Esophagus squamous epithelium (tissue), 5 donors: ENCODE measurements around the gene ALDH1A3. TPM values are rescaled to one million over a fixed set of nuclear protein-coding genes. Genes with fewer than 3 reads are reported as not detected.

Source experiments
- DNase-seq: peaks from one replicate; lab custom pipeline; 2025; lab: John Stamatoyannopoulos, UW
- H3K27ac ChIP-seq, 4 donors: fragments of 200-600 bp; sonication (generic); one replicate each; pipeline ENCODE4 v1.5.1; 2016 to 2019; ENCODE audit warnings: mild to moderate bottlenecking in 1 of 4
- H3K27me3 ChIP-seq, 4 donors: fragments of 200-600 bp; sonication (generic); 1 replicate in 3 of 4; 2 replicates in 1 of 4; pipeline versions ENCODE4 v1.5.1 to v1.6.0; 2017 to 2021; ENCODE audit warnings: antibody characterized with exemption in 1 of 4
- H3K36me3 ChIP-seq, 3 donors: fragments of 200-600 bp; sonication (generic); one replicate each; pipeline ENCODE4 v1.5.1; 2016 to 2019
- H3K4me1 ChIP-seq, 3 donors: fragments of 200-600 bp; sonication (generic); one replicate each; pipeline ENCODE4 v1.5.1; 2017 to 2019
- H3K4me3 ChIP-seq, 4 donors: fragments of 200-600 bp; sonication (generic); 1 replicate in 3 of 4; 2 replicates in 1 of 4; pipeline ENCODE4 v1.5.1; 2016 to 2019; ENCODE audit warnings: mild to moderate bottlenecking in 2 of 4, moderate library complexity in 1 of 4
- H3K9me3 ChIP-seq, 3 donors: fragments of 200-600 bp; sonication (generic); one replicate each; pipeline ENCODE4 v1.5.1; 2016 to 2019
- POLR2A ChIP-seq, 4 donors: fragments of 450-650 bp; IDR thresholded peaks; one replicate each; pipeline ENCODE4 v1.6.1; 2017; ENCODE audit warnings: antibody characterized with exemption in 4 of 4, mild to moderate bottlenecking in 4 of 4, moderate library complexity in 3 of 4
- WGBS, 2 donors: methylation state at CpG; one replicate each; pipeline ENCODE4 v1.1.5; 2018; 5-methylcytosine and 5-hydroxymethylcytosine counted together
- intact Hi-C: fragments of 100-400 bp; cut with DNase I; formaldehyde crosslinking; loops from one replicate; pipeline ENCODE4 v1.15.0; 2022
- total RNA-seq, 4 donors: library from RNA; depleted of rRNA; stranded (reverse); fragments of >200 nt; gene quantifications; one replicate each; pipeline ENCODE4 v1.1.0, GENCODE V29; 2016
- TF ChIP-seq, protein P1 (sequence below), 6 experiments: fragments of 450-650 bp in 4 of 6; fragments of 200-600 bp in 2 of 6; sonication (generic) in 2 of 6; IDR thresholded peaks; one replicate each; pipeline ENCODE4 v1.5.1; 2016 to 2019; ENCODE audit warnings: antibody characterized with exemption in 6 of 6, mild to moderate bottlenecking in 4 of 6, moderate library complexity in 4 of 6
- donor health status: DM: yes; HTN: yes; CAD: no.

ALDH1A3 gene
- total RNA-seq, 4 donors from 2014 or later = 31.9 to 63.0 (median 38.1) TPM

DNA sequence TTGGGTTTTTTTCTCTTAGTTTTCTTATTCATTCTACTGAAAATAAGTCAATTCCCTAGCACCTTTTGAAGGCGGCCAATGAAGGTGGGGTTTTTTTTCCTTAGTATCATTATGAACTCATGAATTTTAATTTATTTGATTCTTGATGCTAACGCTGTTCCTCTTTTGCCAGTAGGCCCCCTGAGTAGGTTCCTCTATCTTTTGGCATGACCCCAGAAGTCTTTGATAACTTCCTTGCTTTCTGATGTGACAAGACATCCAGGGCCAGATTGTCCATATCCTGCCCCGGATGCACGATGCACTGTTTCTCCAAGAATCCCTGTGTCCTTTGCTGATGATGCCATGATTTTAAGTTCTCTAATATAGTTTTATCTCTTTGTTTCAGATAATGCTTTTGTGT is 60.2 kb downstream of the ALDH1A3 start:
- H3K27me3 ChIP-seq = no peaks in the 10 kb centered on the region
- TF ChIP-seq POLR2A (IDR thresholded peaks at IDR 0.05) = no peak
- TF ChIP-seq, protein P1, sequence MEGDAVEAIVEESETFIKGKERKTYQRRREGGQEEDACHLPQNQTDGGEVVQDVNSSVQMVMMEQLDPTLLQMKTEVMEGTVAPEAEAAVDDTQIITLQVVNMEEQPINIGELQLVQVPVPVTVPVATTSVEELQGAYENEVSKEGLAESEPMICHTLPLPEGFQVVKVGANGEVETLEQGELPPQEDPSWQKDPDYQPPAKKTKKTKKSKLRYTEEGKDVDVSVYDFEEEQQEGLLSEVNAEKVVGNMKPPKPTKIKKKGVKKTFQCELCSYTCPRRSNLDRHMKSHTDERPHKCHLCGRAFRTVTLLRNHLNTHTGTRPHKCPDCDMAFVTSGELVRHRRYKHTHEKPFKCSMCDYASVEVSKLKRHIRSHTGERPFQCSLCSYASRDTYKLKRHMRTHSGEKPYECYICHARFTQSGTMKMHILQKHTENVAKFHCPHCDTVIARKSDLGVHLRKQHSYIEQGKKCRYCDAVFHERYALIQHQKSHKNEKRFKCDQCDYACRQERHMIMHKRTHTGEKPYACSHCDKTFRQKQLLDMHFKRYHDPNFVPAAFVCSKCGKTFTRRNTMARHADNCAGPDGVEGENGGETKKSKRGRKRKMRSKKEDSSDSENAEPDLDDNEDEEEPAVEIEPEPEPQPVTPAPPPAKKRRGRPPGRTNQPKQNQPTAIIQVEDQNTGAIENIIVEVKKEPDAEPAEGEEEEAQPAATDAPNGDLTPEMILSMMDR (IDR thresholded peaks at IDR 0.05) = no peak
- H3K4me3 ChIP-seq = no peak overlapping the region
- no peaks in the 10 kb centered on the region for H3K36me3 ChIP-seq
- H3K4me1 ChIP-seq = peaks cover 0 to 4% (median 2%) of the 10 kb centered on the region in 3 donors
- no peak for DNase-seq
- 83 to 87% methylated on average over 4 of the region's 4 CpGs for WGBS, 2 donors
- H3K27ac ChIP-seq = no peak overlapping the region
- H3K9me3 ChIP-seq = no peaks in the 10 kb centered on the region
- intact Hi-C loops = no loop called here

DNA sequence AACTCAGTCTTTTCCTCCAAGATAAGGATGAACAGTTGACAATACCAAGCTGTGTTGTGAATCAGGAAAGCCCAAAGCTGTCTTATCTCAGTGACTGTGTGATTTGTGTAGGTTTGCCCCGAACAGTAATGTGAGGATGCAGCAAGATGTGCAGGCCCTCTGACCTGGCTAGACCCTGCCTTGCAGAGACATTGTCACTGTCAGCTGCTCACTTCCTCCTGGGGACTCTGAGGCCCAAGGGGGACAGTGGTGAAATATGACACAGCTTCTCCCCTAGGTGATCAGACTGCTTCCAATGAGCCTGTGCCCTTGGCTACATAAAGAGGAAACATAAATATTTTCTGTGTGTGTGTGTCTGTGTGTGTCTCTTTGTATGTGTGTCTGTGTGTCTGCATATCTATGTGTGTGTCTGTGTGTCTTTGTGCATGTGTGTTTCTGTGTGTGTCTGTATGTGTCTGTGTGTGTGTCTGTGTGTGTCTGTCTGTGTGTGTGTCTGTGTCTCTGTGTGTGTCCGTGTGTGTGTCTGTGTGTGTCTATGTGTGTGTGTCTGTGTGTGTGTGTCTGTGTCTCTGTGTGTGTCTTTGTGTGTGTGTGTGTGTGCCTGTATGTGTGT is 61.2 kb downstream of the ALDH1A3 start:
- TF ChIP-seq POLR2A (IDR thresholded peaks at IDR 0.05) = no peak
- TF ChIP-seq, protein P1 (IDR thresholded peaks at IDR 0.05) = no peak

DNA sequence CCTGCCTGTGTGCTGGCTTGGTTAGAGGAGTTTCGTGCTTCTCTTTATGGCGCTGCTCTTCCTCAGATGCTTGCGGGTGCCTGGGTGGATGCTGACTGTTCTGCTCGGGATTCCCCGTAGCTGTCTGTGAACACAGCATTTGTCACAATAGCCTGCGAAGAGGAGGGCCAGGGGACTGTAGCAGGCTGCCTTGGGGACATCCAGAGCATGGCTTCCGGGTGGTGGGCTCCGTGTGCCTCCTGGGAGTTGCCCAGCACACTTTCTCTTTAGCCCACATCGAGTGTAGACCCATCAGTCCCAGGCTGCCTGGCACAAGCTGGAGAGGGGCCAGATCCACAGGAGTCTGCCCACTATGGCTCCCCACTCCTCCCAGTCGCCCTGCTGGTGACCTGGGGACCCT is 61.9 kb downstream of the ALDH1A3 start:
- 45 to 74% methylated on average over 2 of the region's 10 CpGs for WGBS, 2 donors
- Histone ChIP-seq H3K9me3 (no peaks in the 10 kb centered on the region), H3K4me3 (no peak overlapping the region), H3K36me3 (no peaks in the 10 kb centered on the region), H3K27me3 (no peaks in the 10 kb centered on the region), H3K27ac (no peak overlapping the region), H3K4me1 (peaks cover 0 to 4% (median 2%) of the 10 kb centered on the region in 3 donors)
- TF ChIP-seq POLR2A (IDR thresholded peaks at IDR 0.05) = no peak
- TF ChIP-seq, protein P1 (IDR thresholded peaks at IDR 0.05) = no peak
- no peak for DNase-seq
- intact Hi-C loops = no loop called here

More for the DNA sequence above, 61.2 kb downstream of the ALDH1A3 start:
- intact Hi-C loops = no loop called here
- Histone ChIP-seq H3K4me3 (no peak overlapping the region), H3K9me3 (no peaks in the 10 kb centered on the region), H3K27ac (no peak overlapping the region), H3K4me1 (peaks cover 0 to 4% (median 2%) of the 10 kb centered on the region in 3 donors), H3K36me3 (no peaks in the 10 kb centered on the region), H3K27me3 (no peaks in the 10 kb centered on the region)
- 80% methylated on average over 1 of the region's 2 CpGs; no CpG with 5 or more reads in 1 of the 2 donors for WGBS, 2 donors
- DNase-seq = no peak

DNA sequence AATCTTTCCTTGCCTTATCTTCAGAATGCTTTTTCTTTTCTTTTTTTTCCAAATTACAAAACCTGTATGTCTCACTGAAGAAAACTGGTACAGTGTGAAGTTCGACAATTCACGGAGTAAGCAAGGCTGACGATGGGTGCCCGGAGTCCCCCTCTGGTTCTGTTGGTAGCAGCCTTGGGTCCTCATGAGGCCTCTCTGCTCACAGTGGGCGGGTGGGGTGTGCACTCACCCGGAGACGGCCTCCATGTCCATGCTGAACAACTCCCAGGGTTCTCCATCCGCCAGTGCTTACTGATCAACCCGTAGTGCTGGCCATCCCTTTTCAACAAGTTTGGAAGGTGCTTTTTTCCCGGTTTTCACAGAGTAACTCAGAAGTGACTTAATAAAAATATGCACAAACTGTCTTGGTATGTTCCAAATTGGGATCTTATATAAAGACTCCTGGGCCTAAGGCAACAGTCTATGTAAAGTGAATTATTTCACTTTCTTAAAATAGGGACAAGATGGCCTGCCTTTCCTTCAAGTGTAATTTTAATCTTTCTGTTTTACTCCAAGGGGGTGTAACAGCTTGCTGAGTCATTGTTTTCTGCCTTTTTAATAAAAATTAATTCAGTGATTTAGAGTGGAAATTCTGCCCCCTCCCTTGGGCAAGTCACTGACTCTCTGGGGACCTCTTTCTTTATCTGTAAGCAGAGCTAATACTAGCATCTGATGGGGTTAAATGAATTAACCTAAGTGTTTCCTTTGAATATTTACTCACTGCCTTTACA is 63.2 kb downstream of the ALDH1A3 start:
- WGBS, 2 donors = 87 to 94% methylated on average over 9 to 10 of the region's 10 CpGs
- H3K27ac ChIP-seq = no peak overlapping the region
- no peaks in the 10 kb centered on the region for H3K36me3 ChIP-seq
- TF ChIP-seq POLR2A (IDR thresholded peaks at IDR 0.05) = no peak
- TF ChIP-seq, protein P1 (IDR thresholded peaks at IDR 0.05) = no peak
- H3K9me3 ChIP-seq = no peaks in the 10 kb centered on the region
- no peaks in the 10 kb centered on the region for H3K27me3 ChIP-seq
- H3K4me1 ChIP-seq = peaks cover 0 to 4% (median 2%) of the 10 kb centered on the region in 3 donors
- H3K4me3 ChIP-seq = no peak overlapping the region
- DNase-seq = no peak
- intact Hi-C loops = no loop called here
